Activated CD4-positive, CD25-positive, alpha-beta regulatory T cell treated with anti-CD3 and anti-CD28 coated beads, Interleukin-2, amount 50 U/mL, for 24 hours (primary cell): Measurements from ENCODE around the gene TGFB2.
"Not testable (repeated sequence)": the region's sequence is repeated elsewhere in the genome, so short reads cannot be mapped to it uniquely, and the experiment has no call there.

Source experiments
- ATAC-seq, 2 donors: fragments of 150-1000 bp; cut with Tn5 transposase; one replicate each; pipeline ENCODE4 v1.10.0; 2021; ENCODE audit warnings: mild to moderate bottlenecking in 1 of 2, moderate library complexity in 1 of 2

Gene TGFB2

DNA sequence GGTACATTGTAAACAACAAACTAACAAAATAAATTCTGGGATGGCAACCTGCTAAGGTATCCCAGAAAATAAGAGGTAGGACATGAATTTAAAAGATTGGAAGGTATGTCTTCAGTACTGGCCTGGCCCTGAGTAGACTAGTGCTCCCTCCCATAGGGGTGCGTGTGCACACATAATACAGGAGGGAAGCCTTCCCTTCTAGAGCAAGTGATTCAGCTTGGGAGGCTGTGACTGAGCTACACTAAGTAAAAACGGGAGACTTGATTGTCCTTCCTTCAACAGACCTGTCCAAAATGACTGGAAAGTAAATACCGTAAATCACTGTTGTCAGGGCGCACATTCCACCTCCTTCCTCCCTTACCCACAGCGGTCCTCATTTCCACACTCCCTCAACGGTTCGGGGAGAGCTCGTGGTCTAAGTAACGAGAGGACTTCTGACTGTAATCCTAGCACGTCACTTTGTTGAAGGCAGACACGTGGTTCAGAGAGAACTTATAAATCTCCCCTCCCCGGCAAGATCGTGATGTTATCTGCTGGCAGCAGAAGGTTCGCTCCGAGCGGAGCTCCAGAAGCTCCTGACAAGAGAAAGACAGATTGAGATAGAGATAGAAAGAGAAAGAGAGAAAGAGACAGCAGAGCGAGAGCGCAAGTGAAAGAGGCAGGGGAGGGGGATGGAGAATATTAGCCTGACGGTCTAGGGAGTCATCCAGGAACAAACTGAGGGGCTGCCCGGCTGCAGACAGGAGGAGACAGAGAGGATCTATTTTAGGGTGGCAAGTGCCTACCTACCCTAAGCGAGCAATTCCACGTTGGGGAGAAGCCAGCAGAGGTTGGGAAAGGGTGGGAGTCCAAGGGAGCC is at the start of gene TGFB2:
TGFB2 (plus strand) TSS at position 523 of the 859 bp plus-strand sequence. CDS start 1,366 bp downstream, outside the sequence.
- ATAC-seq, result peak; percentile 38 to 42

GRCh38 chr1:218296162-218296561 is 49.0 kb upstream of the TGFB2 start:
- ATAC-seq, result no peak

DNA sequence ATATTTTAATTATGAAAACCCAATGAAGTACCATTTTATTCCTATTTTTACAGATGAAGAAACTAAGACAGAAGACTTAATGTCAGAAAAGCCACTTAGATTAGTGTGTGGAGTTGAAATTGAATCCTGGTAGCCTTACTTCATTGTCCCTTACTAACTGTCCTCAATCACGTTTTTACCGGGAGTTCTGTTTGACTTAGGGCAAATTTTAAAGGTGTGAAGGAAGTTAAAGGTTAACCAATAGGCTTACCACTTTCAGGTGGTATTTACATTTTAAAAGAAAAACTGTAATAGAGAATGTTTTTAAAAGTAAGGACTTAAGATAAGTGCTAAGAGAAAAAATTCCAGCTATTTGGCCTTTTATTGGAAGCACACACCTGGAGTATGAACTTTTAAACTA is 47.7 kb upstream of the TGFB2 start:
- no peak for ATAC-seq

DNA sequence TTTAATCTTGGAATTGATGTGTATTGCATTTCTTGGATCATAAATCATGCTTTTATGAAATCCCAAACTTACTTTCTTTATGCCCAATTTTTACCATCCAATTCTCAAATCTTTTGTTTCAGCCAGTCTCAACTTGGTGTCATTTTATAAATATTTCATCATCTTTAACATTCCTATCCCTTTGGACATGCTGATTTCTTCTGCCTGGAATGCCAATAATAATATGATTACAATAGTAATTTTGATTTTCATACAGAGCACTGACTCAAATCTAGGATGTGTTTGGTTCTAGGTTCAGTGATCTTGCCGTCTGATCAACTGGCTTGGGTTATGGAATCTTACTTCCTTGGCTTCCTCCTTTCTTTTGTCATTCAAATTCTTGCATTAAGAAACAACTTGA is 47.3 kb upstream of the TGFB2 start:
- ATAC-seq, result no peak

DNA sequence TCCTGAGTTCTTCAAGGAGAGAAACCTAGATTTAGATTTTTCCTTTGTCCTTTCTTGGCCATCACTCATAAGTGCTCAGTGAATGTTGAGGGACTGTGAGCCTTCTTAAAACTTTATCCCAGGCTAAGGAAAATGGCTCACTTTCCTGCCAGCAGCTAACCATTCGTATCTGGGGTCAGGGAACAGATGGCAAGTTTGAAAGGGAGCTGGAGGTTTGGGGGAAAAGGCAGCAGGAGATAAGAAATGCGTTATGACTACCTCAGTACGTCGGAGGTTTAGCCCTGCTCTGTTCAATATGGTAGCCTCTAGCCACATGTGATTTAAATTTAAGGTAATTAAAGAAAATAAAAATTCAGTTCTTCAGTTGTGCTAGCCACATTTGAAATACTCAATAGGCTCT is 46.7 kb upstream of the TGFB2 start:
- ATAC-seq, result no peak

GRCh38 chr1:218299416-218299815 is 45.7 kb upstream of the TGFB2 start:
- ATAC-seq, result no peak

- no peak for ATAC-seq
Measured at GRCh38 chr1:218301217-218301616, 43.9 kb upstream of the TGFB2 start.

DNA sequence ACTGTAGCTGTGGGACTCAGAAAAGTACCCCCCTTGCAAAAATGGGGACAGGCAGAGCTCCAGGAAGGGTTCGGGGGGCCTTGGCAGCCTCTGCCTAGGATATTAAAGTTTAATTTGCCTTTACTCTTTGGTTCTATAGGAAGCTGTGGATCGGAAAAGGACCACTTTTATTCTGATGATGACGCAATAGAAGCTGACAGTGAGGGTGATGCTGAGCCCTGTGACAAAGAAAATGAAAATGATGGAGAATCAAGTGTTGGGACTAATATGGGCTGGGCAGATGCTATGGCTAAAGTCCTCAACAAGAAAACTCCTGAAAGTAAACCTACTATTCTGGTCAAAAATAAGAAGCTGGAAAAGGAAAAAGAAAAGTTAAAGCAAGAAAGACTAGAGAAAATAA is 43.0 kb upstream of the TGFB2 start:
- no peak for ATAC-seq

- no peak for ATAC-seq
Measured at GRCh38 chr1:218303176-218303879, 41.8 kb upstream of the TGFB2 start.

DNA sequence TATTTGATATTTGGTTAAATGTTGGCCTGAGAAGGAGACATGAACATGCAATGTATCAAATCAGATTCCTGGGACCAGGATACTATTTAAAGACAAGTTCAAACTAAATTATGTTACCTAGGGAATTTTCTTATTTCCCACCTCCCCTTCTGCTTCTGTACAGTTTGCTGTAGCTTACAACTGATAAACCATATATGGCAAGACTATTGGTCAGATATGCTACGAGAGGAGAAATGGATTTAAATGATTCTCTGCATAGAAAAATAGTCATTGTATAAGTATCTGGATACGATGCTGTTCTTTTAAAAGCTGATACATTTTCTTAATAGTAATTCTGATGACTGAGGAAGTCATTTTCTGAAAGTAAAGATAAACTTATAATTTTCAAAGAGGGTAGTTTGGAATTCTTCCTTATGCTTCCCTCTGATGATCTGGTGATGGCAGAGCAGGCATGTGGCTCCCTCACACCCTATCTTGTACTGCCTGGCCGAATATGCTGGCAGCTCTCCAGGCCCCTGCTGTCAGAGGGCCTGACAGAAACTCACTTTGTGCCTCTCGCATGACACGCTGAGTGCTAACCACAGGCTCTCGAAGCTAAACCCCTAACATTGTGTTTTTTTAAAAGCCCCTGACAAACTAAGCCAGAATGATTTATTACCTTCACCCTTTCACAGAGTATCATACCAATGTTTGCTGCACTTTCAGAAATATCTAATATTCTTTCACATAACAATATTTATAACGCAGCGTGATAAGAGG is 40.7 kb upstream of the TGFB2 start:
- no peak for ATAC-seq

DNA sequence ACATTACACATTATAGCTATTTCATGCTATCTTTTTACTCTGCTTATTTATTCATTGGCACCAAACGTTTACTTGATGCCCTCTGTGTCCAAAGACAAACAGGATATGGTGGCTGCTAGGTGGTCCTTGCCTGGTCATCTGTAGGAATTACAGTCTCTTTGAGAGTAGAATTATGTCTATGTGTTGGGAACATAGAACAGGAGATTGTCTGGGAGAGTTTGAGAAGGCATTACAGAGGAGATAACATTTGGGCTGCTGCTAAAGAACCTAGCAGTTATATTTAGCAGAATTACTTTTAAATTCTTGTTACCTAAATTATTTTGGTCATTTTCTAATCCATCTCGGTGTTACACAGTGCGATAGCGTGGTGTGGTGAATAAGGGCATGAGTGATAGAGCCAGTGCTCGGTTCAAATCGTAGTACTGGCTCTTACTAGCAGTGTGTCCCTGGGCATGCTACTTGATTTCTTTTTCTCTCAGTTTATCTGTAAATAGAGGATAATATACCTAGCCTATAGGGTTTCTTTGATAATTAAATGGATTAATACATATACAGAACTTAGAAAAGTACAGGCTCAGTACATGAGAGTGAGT is 39.6 kb upstream of the TGFB2 start:
- ATAC-seq, result no peak

- ATAC-seq, result no peak
Measured at GRCh38 chr1:218312509-218312908, 32.6 kb upstream of the TGFB2 start.

GRCh38 chr1:218314316-218314715 is 30.8 kb upstream of the TGFB2 start:
- ATAC-seq, result no peak

DNA sequence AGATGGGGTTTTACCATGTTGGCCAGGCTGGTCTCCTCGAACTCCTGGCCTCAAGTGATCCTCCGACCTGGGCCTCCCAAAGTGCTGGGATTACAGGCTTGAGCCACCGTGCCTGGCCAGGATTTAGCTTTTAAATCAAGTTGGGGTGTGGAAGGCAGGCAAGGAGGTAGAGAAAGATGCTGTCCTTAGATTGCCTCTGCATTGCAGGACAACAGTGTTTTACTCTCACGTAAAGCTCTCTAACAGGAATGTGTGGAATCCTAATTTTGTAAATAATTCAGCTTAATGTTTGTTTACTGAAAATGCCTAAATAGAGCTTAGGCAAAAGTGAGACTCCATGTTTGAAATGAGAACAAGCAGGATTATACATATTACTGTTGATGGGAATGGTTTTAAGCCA is 29.5 kb upstream of the TGFB2 start:
- ATAC-seq, result no peak

DNA sequence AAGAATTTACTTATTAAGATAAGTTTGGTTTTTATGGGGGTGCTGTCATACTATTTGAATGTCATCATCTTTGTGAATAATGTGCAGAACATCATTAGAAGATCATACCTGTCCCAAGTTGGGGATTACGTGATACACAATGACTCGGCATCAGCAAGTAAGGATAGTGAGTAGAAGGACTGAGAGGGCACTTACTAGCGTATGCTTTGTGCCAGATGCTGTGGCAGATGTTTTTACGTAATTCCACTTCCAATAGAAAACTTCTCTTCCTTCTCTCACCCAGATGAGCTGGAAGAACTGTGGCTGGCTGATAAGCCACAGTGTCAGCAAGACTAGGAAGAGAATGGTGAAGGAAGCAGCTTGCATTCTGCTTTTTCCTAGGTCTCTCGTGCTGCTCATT is 28.1 kb upstream of the TGFB2 start:
- ATAC-seq, result no peak

GRCh38 chr1:218320182-218320581 is 25.0 kb upstream of the TGFB2 start:
- not testable (repeated sequence) for ATAC-seq

GRCh38 chr1:218322762-218323161 is 22.4 kb upstream of the TGFB2 start:
- ATAC-seq, result no peak

DNA sequence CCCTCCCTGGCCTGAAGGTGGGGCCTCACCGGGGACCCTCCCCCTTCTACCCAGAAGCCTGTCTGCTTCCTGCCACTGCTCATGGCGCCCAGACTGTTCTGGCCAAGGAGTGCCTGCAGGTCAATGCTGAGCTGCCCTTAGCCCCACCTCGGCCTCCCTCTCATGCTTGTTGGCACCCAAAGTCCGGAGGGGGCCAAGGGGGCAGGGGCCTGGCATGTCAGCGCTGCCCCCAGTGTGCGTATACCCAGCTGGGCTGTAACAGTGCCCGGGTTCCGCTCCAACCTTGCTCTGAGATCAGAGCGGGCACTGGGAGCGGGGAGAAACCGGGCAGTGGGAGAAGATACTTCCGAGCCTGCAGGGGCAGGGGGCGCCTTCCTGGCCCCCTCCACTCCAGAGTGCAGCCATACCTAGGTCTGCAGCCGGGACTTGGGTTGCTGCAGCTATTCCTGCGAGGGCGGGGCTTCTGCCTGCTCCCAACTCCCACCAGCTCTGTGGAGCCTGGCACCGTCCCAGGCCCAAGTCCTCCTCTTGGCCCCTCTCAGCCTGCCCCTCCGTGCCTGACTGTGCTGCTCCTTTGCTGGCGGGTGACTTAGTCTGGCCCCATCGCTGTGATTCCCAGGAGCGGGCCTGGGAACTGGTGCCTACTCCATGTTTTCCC is 21.4 kb upstream of the TGFB2 start:
- ATAC-seq, result no peak

- ATAC-seq, result no peak
Measured at GRCh38 chr1:218324226-218324580, 20.9 kb upstream of the TGFB2 start.

GRCh38 chr1:218328769-218329168 is 16.4 kb upstream of the TGFB2 start:
- no peak for ATAC-seq

GRCh38 chr1:218330043-218330623 is 15.0 kb upstream of the TGFB2 start:
- peak in 1 of 2 donors; percentile 43 for ATAC-seq

GRCh38 chr1:218332416-218332815 is 12.7 kb upstream of the TGFB2 start:
- ATAC-seq, result no peak
